ENCODE data around the gene UBE2G2. TPM values are rescaled to one million over a fixed set of nuclear protein-coding genes. Genes with fewer than 3 reads are reported as not detected.

Gene UBE2G2
- total RNA-seq, 2 donors from 2014 or later: 46.9 to 75.7 TPM

DNA sequence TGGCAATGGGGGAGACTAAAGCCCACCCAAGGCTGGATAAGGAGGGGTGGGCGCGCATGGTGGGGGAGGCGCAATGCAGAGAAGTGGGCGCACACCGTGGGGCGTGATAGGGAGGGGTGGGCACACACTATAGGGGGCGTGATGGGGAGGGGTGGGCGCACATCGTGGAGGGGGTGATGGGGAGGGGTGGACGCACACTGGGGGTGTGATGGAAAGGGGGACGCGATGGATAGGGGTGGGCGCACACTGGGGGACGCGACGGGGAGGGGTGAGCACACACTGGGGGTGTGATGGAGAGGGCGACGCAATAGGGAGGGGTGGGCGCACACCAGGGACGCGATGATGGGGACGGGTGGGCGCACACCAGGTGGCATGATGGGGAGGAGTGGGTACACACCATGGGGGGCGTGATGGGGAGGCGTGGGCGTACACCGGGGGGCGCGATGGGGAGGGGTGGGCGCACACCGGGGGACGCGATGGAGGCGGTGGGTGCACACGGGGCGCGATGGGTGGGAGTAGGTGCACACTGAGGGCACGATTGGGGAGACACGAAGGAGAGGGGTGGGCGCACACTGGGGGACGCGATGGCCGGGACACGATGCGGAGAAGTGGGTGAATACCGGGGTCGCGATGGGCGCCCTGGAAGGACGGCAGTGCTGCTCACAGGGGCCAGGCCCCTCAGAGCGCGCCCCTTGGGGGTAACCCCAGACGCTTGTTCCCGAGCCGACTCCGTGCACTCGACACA is 15.3 kb upstream of the UBE2G2 start:
- Histone ChIP-seq H3K9me3 (no peaks in the 10 kb centered on the region), H3K27ac (peak overlapping the region; percentile 14 to 83), H3K4me1 (replicated peaks) (peaks cover 2% of the 10 kb centered on the region), H3K4me3 (peak overlapping the region; percentile 83 to 85), H3K36me3 (no peaks in the 10 kb centered on the region), H3K27me3 (replicated peaks; ENCODE audit: insufficient read depth) (no peaks in the 10 kb centered on the region)
- intact Hi-C loops (cut with DNase I): loop anchor here (2.0 to 5.0 kb wide), 2 partner anchors 14 to 55 kb away; partner anchors contain the start of gene PTTG1IP
- 62% methylated on average over 54 of the region's 57 CpGs for WGBS
- TF ChIP-seq, protein P1, sequence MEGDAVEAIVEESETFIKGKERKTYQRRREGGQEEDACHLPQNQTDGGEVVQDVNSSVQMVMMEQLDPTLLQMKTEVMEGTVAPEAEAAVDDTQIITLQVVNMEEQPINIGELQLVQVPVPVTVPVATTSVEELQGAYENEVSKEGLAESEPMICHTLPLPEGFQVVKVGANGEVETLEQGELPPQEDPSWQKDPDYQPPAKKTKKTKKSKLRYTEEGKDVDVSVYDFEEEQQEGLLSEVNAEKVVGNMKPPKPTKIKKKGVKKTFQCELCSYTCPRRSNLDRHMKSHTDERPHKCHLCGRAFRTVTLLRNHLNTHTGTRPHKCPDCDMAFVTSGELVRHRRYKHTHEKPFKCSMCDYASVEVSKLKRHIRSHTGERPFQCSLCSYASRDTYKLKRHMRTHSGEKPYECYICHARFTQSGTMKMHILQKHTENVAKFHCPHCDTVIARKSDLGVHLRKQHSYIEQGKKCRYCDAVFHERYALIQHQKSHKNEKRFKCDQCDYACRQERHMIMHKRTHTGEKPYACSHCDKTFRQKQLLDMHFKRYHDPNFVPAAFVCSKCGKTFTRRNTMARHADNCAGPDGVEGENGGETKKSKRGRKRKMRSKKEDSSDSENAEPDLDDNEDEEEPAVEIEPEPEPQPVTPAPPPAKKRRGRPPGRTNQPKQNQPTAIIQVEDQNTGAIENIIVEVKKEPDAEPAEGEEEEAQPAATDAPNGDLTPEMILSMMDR (IDR thresholded peaks at IDR 0.05): no peak
- TF ChIP-seq POLR2A (IDR thresholded peaks at IDR 0.05) (no peak), POLR2AphosphoS5 (IDR thresholded peaks at IDR 0.05) (no peak)
- no peak for DNase-seq (ENCODE audit: low spot score)

DNA sequence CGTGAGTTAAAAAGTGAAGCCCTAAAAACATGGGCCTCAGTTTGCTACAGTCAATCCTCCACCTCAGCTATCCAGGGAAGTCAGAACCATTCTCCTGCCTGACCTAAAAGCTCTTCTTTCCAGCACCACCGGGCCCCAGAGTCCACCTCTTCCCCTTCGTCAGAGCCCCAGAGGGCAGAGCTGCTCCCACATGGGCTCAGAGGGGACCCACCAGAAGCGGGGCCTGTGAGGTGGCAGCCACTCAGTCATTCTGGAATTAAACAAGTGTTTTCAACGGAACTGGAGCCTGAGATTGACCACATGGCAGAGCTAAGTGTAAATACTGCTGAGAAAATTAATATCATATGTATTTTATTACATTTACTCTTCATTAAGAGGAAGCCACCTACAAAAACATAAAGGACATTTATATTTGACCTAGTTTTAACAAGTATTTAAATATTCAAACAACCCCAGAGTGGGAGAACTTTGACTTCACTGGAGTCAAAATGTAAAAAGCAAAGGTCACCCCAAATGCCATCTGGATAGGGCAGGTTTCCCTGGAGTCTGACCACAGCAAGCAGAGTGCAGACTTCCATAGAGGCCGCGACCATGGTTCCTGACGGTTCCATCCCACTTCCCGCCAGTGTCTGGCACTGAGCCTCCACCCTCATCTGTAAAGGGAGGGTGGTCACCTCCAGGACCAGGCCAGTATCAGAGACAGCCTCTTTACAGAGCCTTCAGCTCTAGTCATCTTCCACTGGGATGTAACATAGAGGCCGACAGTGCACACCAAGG is 14.4 kb upstream of the UBE2G2 start:
- Histone ChIP-seq H3K9me3 (no peaks in the 10 kb centered on the region), H3K36me3 (no peaks in the 10 kb centered on the region), H3K4me1 (replicated peaks) (peaks cover 2% of the 10 kb centered on the region), H3K27ac (no peak overlapping the region), H3K4me3 (no peak overlapping the region), H3K27me3 (replicated peaks; ENCODE audit: insufficient read depth) (no peaks in the 10 kb centered on the region)
- no peak for DNase-seq (ENCODE audit: low spot score)
- 77% methylated on average over 10 of the region's 10 CpGs for WGBS
- TF ChIP-seq, protein P1 (IDR thresholded peaks at IDR 0.05): no peak
- TF ChIP-seq POLR2AphosphoS5 (IDR thresholded peaks at IDR 0.05): no peak
- TF ChIP-seq POLR2A (IDR thresholded peaks at IDR 0.05): no peak
- intact Hi-C loops (cut with DNase I): loop anchor here (2.0 to 5.0 kb wide), 2 partner anchors 13 to 56 kb away; partner anchors contain the start of gene PTTG1IP

DNA sequence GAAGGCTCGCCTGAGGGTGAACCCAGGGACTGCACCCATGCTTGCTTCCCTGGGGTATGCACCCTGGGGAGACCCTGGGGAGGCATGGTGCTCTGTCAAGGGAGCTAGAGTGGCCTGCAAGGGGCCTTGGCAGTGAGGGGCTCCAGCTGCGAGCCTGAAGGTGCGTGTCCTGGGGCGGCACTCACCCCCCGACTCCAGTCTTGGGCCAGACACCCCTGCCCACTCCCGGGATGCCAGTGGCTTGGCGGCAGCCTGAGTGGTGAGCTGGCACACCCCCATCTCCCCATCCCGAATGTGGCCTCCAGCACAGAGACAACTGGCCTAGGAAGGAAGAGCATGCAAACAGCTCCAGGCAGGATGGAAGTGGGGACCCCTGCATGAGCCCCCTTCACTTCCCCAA is 13.6 kb upstream of the UBE2G2 start:
- H3K4me1 ChIP-seq (replicated peaks): peaks cover 2% of the 10 kb centered on the region
- H3K27ac ChIP-seq: no peak overlapping the region
- 85% methylated on average over 3 of the region's 8 CpGs for WGBS
- DNase-seq (ENCODE audit: low spot score): no peak
- H3K27me3 ChIP-seq (replicated peaks; ENCODE audit: insufficient read depth): no peaks in the 10 kb centered on the region
- TF ChIP-seq, protein P1 (IDR thresholded peaks at IDR 0.05): no peak
- TF ChIP-seq POLR2A (IDR thresholded peaks at IDR 0.05) (no peak), POLR2AphosphoS5 (IDR thresholded peaks at IDR 0.05) (no peak)
- H3K9me3 ChIP-seq: no peaks in the 10 kb centered on the region
- intact Hi-C loops (cut with DNase I): loop anchor here (5.0 kb wide), 1 partner anchor 57 kb away; the partner anchor contains the start of gene PTTG1IP
- H3K36me3 ChIP-seq: no peaks in the 10 kb centered on the region
- no peak overlapping the region for H3K4me3 ChIP-seq

DNA sequence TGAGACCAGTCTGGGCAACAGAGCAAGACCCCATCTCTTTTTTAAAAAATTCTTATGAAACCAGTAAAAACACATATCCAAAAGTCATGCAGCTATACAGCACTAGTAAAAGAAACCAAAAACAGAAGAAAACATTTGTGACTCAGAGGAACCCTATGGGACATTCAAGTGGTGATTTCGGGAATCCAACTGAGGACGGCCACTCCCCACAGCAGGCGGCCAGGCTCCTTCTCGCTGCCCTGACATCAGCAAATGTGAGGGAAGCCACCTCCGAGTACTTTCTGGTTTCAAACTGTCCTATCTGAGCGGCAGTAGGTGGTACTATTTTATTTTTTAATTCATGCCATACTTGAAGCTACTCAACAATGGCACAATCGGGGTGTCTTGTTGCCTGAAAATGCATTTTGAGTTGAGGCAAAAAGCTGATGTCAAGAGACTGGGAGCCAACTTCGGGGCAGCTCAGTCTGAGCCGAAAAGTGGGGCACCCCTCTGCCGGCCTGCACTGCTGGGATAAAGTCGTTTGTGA is 12.9 kb upstream of the UBE2G2 start:
- Histone ChIP-seq H3K4me1 (replicated peaks) (peaks cover 2% of the 10 kb centered on the region), H3K27ac (no peak overlapping the region), H3K4me3 (no peak overlapping the region), H3K27me3 (replicated peaks; ENCODE audit: insufficient read depth) (no peaks in the 10 kb centered on the region), H3K9me3 (no peaks in the 10 kb centered on the region), H3K36me3 (no peaks in the 10 kb centered on the region)
- 88% methylated on average over 11 of the region's 11 CpGs for WGBS
- TF ChIP-seq, protein P1 (IDR thresholded peaks at IDR 0.05): no peak
- TF ChIP-seq POLR2A (IDR thresholded peaks at IDR 0.05) (no peak), POLR2AphosphoS5 (IDR thresholded peaks at IDR 0.05) (no peak)
- no peak for DNase-seq (ENCODE audit: low spot score)
- intact Hi-C loops (cut with DNase I): loop anchor here (5.0 kb wide), 1 partner anchor 58 kb away; the partner anchor contains the start of gene PTTG1IP

All from prostate gland (tissue), 2 donors.